Inferior parietal cortex (tissue), 1 donor: ENCODE results near the gene TSPY4.
"Not testable (repeated sequence)": the region's sequence is repeated elsewhere in the genome, so short reads cannot be mapped to it uniquely, and the experiment has no call there.

ENCODE experiments used
- DNase-seq: peaks from one replicate; pipeline ENCODE4 v3.0.0-alpha.2; 2016; ENCODE audit errors: extremely low spot score

TSPY4 gene

GRCh38 chrY:9337164-9337563 lies at the start of gene TSPY4:
TSS of gene TSPY4 (plus strand) at chrY:9337464. CDS start at chrY:9337510, 46 bp downstream.
- not testable (repeated sequence) for DNase-seq

DNA sequence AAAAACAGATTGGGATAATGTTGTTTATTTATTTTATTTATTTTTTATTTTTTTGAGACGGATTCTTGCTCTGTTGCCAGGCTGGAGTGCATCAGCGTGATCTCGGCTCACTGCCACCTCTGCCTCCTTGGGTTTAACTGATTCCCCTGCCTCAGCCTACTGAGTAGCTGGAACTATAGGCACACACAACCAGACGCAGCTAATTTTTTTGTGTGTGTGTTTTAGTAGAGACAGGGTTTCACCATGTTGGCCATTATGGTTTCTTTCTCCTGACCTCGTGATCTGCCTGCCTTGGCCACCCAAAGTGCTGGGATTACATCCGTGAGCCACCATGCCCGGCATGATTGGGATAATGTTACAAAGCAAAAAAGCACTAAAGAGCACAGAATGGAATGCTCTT lies 16.3 kb upstream of the TSPY4 start:
- DNase-seq, result no peak

DNA sequence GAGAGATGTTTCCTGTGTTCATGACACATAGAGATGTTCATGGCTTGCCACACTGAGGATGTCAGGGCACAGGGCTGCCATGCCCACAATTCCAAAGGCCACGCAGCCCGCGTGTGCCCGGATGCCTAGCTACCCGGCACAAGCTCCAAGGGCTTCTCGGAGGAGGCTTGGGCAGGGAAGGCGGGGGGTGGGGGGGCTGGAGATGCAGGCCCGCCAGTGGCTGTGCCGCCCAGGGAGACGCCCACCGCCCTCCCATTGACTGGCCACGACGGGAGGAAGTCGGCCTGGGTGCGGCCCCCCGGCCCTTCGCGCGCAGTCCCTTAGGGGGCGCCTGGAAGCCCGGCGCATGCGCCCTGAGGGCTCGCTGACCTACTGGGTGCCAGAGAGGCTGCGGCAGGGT lies 20.2 kb downstream of the TSPY4 start, which contains the start of gene TSPY8:
TSPY8 (plus strand) TSS at position 301 of the 400 bp plus-strand sequence; CDS start at position 347, 46 bp downstream.
- not testable (repeated sequence) for DNase-seq
